GM10266 (cell line): ENCODE data around the gene GALNT14.

Experiments used
- DNase-seq: peaks from one replicate; pipeline ENCODE4 v3.0.0; 2012; ENCODE audit errors: extremely low spot score
- TF ChIP-seq, protein P1 (sequence below): IDR thresholded peaks from 2 replicates; pipeline ENCODE4 v1.5.1; 2012; ENCODE audit warnings: mild to moderate bottlenecking, low read depth; ENCODE audit not compliant: control insufficient read depth, insufficient read depth; ENCODE audit errors: missing control alignments

Gene GALNT14

DNA sequence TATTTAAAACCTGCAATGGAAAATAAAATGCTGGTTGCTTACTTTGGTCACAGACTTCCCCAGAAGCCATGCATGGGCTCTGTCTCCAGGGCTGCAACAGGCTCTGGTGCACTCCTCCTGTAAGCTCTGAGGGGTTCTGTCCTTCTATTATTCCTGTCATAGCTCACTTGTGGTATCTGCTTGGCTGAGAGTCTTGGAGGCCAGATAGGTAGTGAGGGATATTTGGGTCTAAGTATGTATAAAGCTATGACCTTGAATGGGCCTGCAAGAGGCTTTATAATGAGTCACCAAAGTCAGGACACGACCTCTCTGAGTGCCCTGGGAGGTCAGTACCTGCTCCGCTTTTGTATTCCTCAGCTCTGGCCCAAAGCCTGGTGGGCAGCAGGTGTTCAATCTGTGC lies 189.4 kb downstream of the GALNT14 start:
- TF ChIP-seq, protein P1, sequence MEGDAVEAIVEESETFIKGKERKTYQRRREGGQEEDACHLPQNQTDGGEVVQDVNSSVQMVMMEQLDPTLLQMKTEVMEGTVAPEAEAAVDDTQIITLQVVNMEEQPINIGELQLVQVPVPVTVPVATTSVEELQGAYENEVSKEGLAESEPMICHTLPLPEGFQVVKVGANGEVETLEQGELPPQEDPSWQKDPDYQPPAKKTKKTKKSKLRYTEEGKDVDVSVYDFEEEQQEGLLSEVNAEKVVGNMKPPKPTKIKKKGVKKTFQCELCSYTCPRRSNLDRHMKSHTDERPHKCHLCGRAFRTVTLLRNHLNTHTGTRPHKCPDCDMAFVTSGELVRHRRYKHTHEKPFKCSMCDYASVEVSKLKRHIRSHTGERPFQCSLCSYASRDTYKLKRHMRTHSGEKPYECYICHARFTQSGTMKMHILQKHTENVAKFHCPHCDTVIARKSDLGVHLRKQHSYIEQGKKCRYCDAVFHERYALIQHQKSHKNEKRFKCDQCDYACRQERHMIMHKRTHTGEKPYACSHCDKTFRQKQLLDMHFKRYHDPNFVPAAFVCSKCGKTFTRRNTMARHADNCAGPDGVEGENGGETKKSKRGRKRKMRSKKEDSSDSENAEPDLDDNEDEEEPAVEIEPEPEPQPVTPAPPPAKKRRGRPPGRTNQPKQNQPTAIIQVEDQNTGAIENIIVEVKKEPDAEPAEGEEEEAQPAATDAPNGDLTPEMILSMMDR: no peak
- DNase-seq: no peak

DNA sequence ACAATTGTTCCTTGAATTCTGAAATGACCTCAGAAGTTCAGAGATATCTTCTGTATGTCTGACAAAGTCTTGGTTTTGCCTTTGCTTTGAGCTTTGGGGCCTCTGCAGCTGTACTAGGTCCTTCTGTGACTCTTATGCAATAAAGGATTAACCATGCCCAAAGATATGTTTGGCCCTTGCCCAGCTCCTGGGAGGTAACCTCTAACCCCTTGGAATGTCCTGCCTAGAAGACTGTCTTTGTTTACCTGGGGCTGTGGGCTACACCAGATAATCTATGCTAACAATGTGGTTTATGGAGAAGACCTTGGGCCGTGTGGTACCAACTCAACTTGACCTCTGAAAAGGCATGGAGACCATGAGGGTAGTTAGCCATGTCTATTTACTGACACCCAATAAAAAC lies 190.1 kb downstream of the GALNT14 start:
- TF ChIP-seq, protein P1: no peak
- no peak for DNase-seq

DNA sequence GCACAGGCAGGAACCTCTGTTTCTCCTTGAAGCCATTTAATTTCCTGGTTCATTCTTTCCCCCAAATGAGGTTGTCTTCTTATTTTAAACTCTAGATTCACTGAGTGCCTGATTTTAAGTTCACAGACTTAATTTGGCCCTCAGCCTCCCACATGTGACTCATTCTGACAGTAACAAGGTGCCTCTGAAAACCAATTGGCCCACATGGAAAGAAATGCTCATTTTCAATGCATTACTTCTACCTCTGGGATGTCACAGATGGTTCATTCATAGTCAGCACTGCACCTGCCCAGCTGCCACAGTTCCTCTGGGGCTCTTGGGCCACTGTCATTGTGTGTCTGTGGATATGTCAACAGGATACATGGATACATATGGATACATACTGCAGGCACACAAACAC lies 190.6 kb downstream of the GALNT14 start:
- TF ChIP-seq, protein P1: no peak
- no peak for DNase-seq

DNA sequence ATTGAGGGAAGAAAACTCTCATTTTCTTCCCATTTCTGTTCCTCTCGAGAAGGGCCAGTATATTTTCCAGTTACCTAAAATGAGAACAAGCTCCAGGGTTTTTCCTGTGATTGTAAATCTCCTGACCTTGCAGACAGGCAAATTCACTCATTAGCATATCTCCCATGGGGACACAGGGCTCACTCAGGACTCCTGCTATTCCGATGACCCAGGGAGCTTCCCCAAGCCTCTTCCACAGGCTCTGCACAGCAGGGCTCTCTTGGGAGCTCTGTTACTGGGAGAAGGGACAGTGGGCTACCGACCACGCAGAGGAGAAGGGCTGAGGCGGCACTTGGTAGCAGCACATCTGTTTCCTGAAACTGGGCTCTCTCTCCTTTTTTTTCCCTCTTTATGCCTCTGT lies 195.8 kb downstream of the GALNT14 start:
- TF ChIP-seq, protein P1: no peak
- no peak for DNase-seq

DNA sequence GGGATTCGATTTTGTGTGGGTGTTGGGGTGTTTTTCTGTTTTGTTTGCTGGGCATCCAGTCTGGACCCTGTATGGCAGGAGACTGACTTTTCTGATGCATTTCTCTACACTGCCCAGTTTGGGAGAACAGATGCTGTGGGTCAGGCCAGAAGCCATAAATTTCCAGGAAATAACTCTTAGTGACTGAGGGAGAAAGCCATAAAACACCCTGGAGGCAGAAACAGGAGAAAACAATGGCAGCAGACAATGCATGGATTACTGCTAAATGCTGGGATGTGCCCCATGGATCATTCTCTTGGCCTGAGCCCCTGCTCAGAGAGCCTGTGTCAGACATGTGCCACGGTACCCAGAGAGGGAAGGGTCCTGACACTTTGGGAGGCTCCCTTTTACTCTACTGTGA lies 197.4 kb downstream of the GALNT14 start:
- DNase-seq: no peak
- TF ChIP-seq, protein P1: no peak

DNA sequence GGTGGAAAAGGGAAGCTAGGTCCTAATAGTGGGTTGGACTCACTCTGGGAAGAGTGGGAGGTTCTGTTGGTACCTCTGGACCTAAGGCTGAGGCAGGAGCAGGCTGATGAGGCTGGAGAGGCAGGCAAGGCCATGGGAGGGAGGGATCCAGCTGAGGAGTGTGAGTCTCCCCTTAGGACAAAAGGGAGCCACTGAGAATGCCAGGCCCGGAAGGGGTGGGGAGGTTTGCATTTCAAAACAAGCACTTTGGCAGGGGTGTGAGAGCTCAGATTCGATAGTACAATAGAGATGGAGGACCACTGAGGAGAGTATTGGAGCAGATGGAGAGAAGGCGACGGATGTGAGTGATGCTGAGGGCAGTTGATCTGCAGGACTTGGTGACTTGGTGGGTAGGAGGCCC lies 198.9 kb downstream of the GALNT14 start:
- TF ChIP-seq, protein P1: no peak
- DNase-seq: no peak

DNA sequence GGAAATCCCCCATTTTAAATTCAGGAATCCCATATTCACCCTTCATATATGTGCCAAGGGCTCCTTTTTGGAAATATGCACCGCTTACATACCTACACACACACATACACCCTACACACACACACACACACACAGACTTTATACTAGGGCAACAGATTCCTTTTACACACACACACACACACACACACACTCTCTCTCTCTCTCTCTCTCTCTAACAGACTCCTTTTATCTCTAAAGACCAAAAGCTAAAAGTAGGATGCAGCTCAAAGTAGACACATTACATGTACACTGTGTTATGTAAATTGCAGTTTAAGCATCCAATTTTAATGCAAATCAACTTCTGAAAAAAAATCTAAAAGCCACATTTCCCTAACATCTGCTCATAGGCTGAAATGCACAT lies 200.0 kb downstream of the GALNT14 start:
- DNase-seq: no peak
- TF ChIP-seq, protein P1: no peak
